WI38 (cell line): ENCODE data around the gene TSHZ1.

Source experiments
- H3K4me3 ChIP-seq: 2 replicates; pipeline ENCODE4 v1.5.1; 2011; ENCODE audit warnings: low read depth, mild to moderate bottlenecking, control low read depth, low read length
- CTCF ChIP-seq: IDR thresholded peaks from 2 replicates; pipeline ENCODE4 v1.5.1; 2012; ENCODE audit warnings: low read depth, mild to moderate bottlenecking, control low read depth, low read length

TSHZ1 gene

DNA sequence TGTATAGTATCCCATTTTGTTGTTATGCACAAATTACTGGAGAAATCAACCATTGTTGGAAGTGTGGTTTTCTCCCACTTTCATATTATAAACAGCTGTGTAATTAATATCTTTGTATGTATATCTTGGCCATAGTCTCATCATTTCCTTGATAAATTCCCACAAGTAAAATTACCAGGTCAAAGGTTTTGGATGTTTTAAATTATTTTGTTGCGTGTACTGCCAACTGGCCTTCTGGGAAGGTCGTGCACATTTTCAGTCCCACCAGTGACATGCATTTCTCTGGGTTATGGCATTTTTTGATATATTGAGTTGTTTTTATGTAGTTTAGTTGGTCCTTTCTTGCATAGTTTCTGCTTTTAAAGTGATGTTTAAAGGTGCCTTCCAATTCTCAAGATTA lies 41.5 kb downstream of the TSHZ1 start:
- TF ChIP-seq CTCF: no peak
- no peak overlapping the region for H3K4me3 ChIP-seq

GRCh38 chr18:75253043-75253442 lies 42.4 kb downstream of the TSHZ1 start:
- no peak for TF ChIP-seq CTCF
- H3K4me3 ChIP-seq: no peak overlapping the region

- TF ChIP-seq CTCF: no peak
- no peak overlapping the region for H3K4me3 ChIP-seq
Observed at GRCh38 chr18:75253784-75254183, 43.2 kb downstream of the TSHZ1 start.

- no peak for TF ChIP-seq CTCF
- H3K4me3 ChIP-seq: no peak overlapping the region
Observed at GRCh38 chr18:75255094-75255493, 44.5 kb downstream of the TSHZ1 start.

GRCh38 chr18:75256376-75256775 lies 45.8 kb downstream of the TSHZ1 start:
- H3K4me3 ChIP-seq: no peak overlapping the region
- no peak for TF ChIP-seq CTCF

DNA sequence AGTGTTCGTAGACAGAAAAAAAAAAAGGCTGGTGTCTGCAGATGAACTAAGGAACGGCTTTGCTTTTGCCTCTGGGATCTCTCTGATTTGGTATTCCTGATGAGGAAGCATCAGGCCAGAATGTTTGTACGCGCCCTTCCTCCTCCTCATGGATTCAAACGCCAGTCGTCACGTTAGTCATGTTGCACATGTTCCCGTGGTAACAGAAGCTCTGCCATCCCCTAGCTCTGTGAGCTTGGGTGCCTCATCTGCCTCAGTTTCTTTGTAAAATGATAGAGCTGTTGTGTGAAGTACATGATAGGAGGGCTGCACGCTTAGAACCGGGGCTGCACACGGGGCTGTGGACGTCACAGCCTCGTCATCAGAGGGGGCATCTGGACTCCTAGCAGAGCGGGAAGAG lies 47.0 kb downstream of the TSHZ1 start:
- H3K4me3 ChIP-seq: no peak overlapping the region
- TF ChIP-seq CTCF: no peak

DNA sequence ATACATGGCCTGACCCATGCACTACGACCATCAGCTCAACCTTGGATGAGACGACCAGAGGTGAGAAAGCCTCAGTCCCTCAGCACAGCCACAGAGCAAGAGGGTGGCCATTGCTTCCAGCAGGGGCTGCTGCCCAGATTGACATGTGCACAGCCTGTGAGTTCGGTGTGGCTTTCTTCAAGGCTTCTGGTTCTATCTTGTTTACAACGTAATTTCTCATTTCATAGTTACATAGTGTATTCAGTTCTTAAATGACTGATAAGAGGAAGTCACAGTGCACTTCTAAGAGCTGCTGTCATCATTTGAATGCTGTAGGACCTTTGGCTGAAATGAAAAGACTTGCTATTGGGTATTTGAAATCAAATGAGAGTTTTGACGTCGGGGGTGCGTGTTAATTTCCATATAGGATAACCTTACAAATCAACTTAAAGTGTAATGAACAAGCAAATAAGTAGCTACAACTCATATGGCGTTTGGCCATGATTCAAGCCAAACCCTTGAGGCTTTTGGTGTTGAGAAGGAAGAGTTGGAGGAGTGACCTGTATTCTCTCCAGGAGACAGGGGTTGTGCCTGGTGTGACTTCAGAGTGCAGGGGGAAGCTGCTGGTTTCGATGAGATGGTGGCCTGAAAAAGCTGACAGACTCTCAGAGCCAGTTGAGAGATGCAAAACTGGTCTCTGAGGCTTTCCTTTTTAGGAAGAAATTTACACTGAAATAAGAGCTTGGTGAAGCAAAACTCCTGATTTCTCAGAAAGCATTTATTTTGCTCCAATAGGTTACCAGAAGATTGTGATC lies 51.0 kb downstream of the TSHZ1 start:
- no peak for TF ChIP-seq CTCF
- H3K4me3 ChIP-seq: no peak overlapping the region
